Astrocyte (in vitro differentiated cells and primary cell): Measurements from ENCODE around the gene APC2. TPM values are rescaled to one million over a fixed set of nuclear protein-coding genes. Genes with fewer than 3 reads are reported as not detected.
A peak's percentile ranks its signal among the peaks of the same experiment; 100 is the strongest.

Experiments used
- DNase-seq: peaks from one replicate; pipeline ENCODE4 v3.0.0-alpha.2; 2010; ENCODE audit warnings: low read depth
- FAIRE-seq: peaks from 2 replicates; lab custom pipeline; 2011; peaks lifted over from hg19 to GRCh38; lab: Jason Lieb, UNC
- H2AFZ ChIP-seq: 2 replicates; pipeline ENCODE4 v1.6.0; 2012; ENCODE audit warnings: low read depth, low read length, inconsistent platforms
- H3K27ac ChIP-seq: 2 replicates; pipeline ENCODE4 v1.5.1; 2011; ENCODE audit warnings: low read depth, low read length, inconsistent platforms
- H3K27me3 ChIP-seq: 2 replicates; pipeline ENCODE4 v1.6.0; 2011; ENCODE audit warnings: low read length, inconsistent platforms; ENCODE audit not compliant: insufficient read depth
- H3K36me3 ChIP-seq: 2 replicates; pipeline ENCODE4 v1.5.1; 2011; ENCODE audit warnings: low read length, inconsistent platforms; ENCODE audit not compliant: insufficient read depth
- H3K4me1 ChIP-seq: 2 replicates; pipeline ENCODE4 v1.5.1; 2011; ENCODE audit warnings: low read length, inconsistent platforms; ENCODE audit not compliant: insufficient read depth
- H3K4me2 ChIP-seq: 2 replicates; pipeline ENCODE4 v1.6.0; 2012; ENCODE audit warnings: low read length, inconsistent platforms
- H3K4me3 ChIP-seq: 2 replicates; pipeline ENCODE4 v1.5.1; 2011; ENCODE audit warnings: low read depth, mild to moderate bottlenecking, low read length, inconsistent platforms; ENCODE audit not compliant: insufficient read depth
- H3K79me2 ChIP-seq: 2 replicates; pipeline ENCODE4 v1.6.0; 2012; ENCODE audit warnings: mild to moderate bottlenecking, low read length, inconsistent platforms; ENCODE audit not compliant: insufficient read depth
- H3K9ac ChIP-seq: 2 replicates; pipeline ENCODE4 v1.6.0; 2012; ENCODE audit warnings: mild to moderate bottlenecking, low read length, inconsistent platforms
- H3K9me3 ChIP-seq: 2 replicates; pipeline ENCODE4 v1.5.1; 2012; ENCODE audit warnings: low read depth, mild to moderate bottlenecking, low read length, inconsistent platforms; ENCODE audit not compliant: insufficient read depth
- H4K20me1 ChIP-seq: 2 replicates; pipeline ENCODE4 v1.6.0; 2012; ENCODE audit warnings: low read length, inconsistent platforms; ENCODE audit not compliant: insufficient read depth
- H3K27ac Mint-ChIP-seq: one replicate; pipeline ENCODE4 v1.8.0; 2021; ENCODE audit warnings: mild to moderate bottlenecking, mixed read lengths; ENCODE audit not compliant: unreplicated experiment
- H3K27me3 Mint-ChIP-seq: one replicate; pipeline ENCODE4 v1.8.0; 2021; ENCODE audit warnings: low read depth, mixed read lengths; ENCODE audit not compliant: unreplicated experiment
- H3K36me3 Mint-ChIP-seq: one replicate; pipeline ENCODE4 v1.8.0; 2021; ENCODE audit warnings: low read depth, mixed read lengths; ENCODE audit not compliant: unreplicated experiment
- H3K4me1 Mint-ChIP-seq: one replicate; pipeline ENCODE4 v1.8.0; 2021; ENCODE audit warnings: low read depth, mixed read lengths; ENCODE audit not compliant: unreplicated experiment
- H3K4me3 Mint-ChIP-seq: one replicate; pipeline ENCODE4 v1.8.0; 2021; ENCODE audit warnings: mild to moderate bottlenecking, moderate library complexity, mixed read lengths; ENCODE audit not compliant: unreplicated experiment
- H3K9me3 Mint-ChIP-seq: one replicate; pipeline ENCODE4 v1.8.0; 2021; ENCODE audit warnings: mild to moderate bottlenecking, mixed read lengths; ENCODE audit not compliant: unreplicated experiment
- EZH2 ChIP-seq: IDR thresholded peaks from 2 replicates; pipeline ENCODE4 v1.6.1; 2012; ENCODE audit warnings: mild to moderate bottlenecking, low read length, inconsistent platforms; ENCODE audit not compliant: insufficient read depth
- total RNA-seq: library from RNA; stranded (reverse); gene quantifications from 2 replicates; pipeline ENCODE4 v1.2.1, GENCODE V29; 2021
- TF ChIP-seq, protein P1 (sequence below): IDR thresholded peaks from 2 replicates; pipeline ENCODE4 v1.5.1; 2011; ENCODE audit warnings: low read depth, mild to moderate bottlenecking, inconsistent platforms, low read length, moderate library complexity; ENCODE audit not compliant: insufficient read depth

The APC2 gene
- total RNA-seq, 1 donor from 2014 or later = 7.1 TPM

DNA sequence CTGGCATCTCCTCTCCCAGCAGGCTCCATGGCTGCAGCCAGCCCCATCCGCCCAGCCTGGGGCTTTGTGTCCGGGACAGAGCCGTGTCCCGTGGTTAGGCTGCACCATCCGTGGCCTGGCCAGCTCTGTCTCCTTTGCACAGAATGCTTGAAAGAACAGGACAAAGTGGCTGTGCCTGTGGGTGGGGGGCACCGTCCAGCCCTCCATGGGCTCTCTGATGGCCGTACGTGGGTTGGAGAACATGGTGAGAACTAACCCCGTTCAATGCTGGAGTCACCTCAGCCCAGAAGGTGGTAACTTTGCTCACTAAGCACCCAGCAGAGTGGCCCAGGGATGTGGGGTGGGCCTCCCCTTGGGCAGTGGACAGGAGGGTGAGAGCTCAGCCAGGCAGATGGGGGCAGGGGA lies 8.9 kb upstream of the APC2 start:
- no peak overlapping the region for H3K27ac Mint-ChIP-seq
- FAIRE-seq = no peak
- Histone ChIP-seq H3K4me1 (peaks cover 18% of the 10 kb centered on the region), H3K27me3 (no peaks in the 10 kb centered on the region), H4K20me1 (peaks cover 62% of the 10 kb centered on the region), H3K4me3 (no peak overlapping the region), H3K79me2 (peaks cover 42% of the 10 kb centered on the region), H2AFZ (no peak overlapping the region), H3K4me2 (peak overlapping the region; percentile 97), H3K9ac (peak overlapping the region; percentile 99), H3K36me3 (peaks cover 20% of the 10 kb centered on the region), H3K9me3 (no peaks in the 10 kb centered on the region), H3K27ac (no peak overlapping the region)
- peak overlapping the region; percentile 95 for H3K4me3 Mint-ChIP-seq
- no peak for DNase-seq
- H3K9me3 Mint-ChIP-seq = no peaks in the 10 kb centered on the region
- no peaks in the 10 kb centered on the region for H3K27me3 Mint-ChIP-seq
- H3K36me3 Mint-ChIP-seq = peaks cover 13% of the 10 kb centered on the region
- no peak for TF ChIP-seq EZH2
- TF ChIP-seq, protein P1, sequence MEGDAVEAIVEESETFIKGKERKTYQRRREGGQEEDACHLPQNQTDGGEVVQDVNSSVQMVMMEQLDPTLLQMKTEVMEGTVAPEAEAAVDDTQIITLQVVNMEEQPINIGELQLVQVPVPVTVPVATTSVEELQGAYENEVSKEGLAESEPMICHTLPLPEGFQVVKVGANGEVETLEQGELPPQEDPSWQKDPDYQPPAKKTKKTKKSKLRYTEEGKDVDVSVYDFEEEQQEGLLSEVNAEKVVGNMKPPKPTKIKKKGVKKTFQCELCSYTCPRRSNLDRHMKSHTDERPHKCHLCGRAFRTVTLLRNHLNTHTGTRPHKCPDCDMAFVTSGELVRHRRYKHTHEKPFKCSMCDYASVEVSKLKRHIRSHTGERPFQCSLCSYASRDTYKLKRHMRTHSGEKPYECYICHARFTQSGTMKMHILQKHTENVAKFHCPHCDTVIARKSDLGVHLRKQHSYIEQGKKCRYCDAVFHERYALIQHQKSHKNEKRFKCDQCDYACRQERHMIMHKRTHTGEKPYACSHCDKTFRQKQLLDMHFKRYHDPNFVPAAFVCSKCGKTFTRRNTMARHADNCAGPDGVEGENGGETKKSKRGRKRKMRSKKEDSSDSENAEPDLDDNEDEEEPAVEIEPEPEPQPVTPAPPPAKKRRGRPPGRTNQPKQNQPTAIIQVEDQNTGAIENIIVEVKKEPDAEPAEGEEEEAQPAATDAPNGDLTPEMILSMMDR = no peak
- peaks cover 11% of the 10 kb centered on the region for H3K4me1 Mint-ChIP-seq

DNA sequence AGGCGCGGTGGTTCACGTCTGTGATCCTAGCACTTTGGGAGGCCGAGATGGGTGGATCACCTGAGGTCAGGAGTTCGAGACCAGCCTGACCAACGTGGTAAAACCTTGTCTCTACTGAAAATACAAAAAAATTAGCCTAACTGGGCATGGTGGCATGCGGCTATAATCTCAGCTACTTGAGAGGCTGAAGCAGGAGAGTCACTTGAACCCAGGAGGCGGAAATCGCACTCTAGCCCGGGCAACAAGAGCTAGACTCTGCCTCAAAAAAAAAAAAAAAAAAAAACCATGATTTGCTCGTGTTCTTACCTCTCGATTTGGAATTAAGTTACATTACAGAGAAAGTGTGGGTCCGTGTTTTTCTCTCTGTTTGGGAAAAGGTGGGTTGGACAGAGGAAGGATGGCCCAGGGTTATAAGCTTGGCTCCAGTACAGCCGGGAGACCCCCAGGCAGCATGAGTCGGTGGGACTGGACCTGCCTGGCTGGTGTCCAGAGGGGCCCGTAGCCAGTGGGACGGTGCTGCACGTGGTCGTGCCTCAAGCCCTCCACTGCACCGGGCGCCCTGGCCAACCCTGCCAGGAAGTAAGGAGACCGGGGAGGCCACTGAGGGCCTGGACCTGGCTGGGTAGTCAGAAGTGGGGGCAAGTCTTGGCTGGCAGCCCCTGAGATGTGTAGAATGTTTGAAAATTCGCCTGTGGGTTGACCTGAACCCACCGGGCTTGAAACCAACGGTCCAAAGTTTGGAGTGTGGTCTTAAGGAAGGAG lies 8.1 kb upstream of the APC2 start:
- H3K9me3 Mint-ChIP-seq = no peaks in the 10 kb centered on the region
- H3K9me3 ChIP-seq = no peaks in the 10 kb centered on the region
- H3K9ac ChIP-seq = no peak overlapping the region
- no peak for DNase-seq
- no peak overlapping the region for H2AFZ ChIP-seq
- no peaks in the 10 kb centered on the region for H3K27me3 Mint-ChIP-seq
- peaks cover 11% of the 10 kb centered on the region for H3K4me1 Mint-ChIP-seq
- peaks cover 18% of the 10 kb centered on the region for H3K4me1 ChIP-seq
- no peak overlapping the region for H3K4me2 ChIP-seq
- TF ChIP-seq, protein P1 = no peak
- no peak for TF ChIP-seq EZH2
- peaks cover 13% of the 10 kb centered on the region for H3K36me3 Mint-ChIP-seq
- no peak overlapping the region for H3K27ac Mint-ChIP-seq
- no peak overlapping the region for H3K27ac ChIP-seq
- H3K27me3 ChIP-seq = no peaks in the 10 kb centered on the region
- no peak for FAIRE-seq
- H3K4me3 ChIP-seq = no peak overlapping the region
- peaks cover 62% of the 10 kb centered on the region for H4K20me1 ChIP-seq
- peak overlapping the region; percentile 95 for H3K4me3 Mint-ChIP-seq
- peaks cover 42% of the 10 kb centered on the region for H3K79me2 ChIP-seq
- peaks cover 20% of the 10 kb centered on the region for H3K36me3 ChIP-seq
